ENCODE measurements around the gene USP6NL. TPM values are rescaled to one million over a fixed set of nuclear protein-coding genes. Genes with fewer than 3 reads are reported as not detected.

Gene USP6NL
- total and polyA plus RNA-seq, 2 of the 8 experiments (the other 6 are each of a cell fraction or from before 2014, with no cell fraction given), result 10.9 to 28.8 TPM

- TF ChIP-seq PHF8 (conservative IDR thresholded peaks at IDR 0.05; ENCODE audit: low read depth, low read length) (no peak), CEBPB (IDR thresholded peaks at IDR 0.05; ENCODE audit: low read depth, low read length) (no peak), EP300 (IDR thresholded peaks at IDR 0.05; ENCODE audit: borderline replicate concordance in 1 of 2, low read depth in 2 of 2, low read length in 2 of 2) (no peak), ASH2L (IDR thresholded peaks at IDR 0.05; ENCODE audit: low read length) (no peak)
These were observed 130.8 kb downstream of the USP6NL start (continued) for GRCh38 chr10:11480687-11481086.
